Left ventricle myocardium superior (tissue), 1 donor: Measurements from ENCODE around the gene KIZ. TPM values are rescaled to one million over a fixed set of nuclear protein-coding genes. Genes with fewer than 3 reads are reported as not detected.

ENCODE experiments used
- ATAC-seq: fragments of 200-7000 bp; cut with Tn5 transposase; one replicate; pipeline ENCODE4 v1.9.1; 2020; ENCODE audit warnings: mild to moderate bottlenecking, moderate library complexity
- DNase-seq: peaks from one replicate; pipeline ENCODE4 v3.0.0-alpha.2; 2020
- intact Hi-C: fragments of 100-400 bp; cut with micrococcal nuclease; formaldehyde crosslinking; loops from one replicate; pipeline ENCODE4 v1.11.0; 2022
- total RNA-seq: library from RNA; stranded (reverse); fragmentation: NEBNext Ultra II Directional; extraction: Animal tissue kit (Norgen Biotek cat#: 25700); gene quantifications from one replicate; pipeline ENCODE4 v1.2.1, GENCODE V29; 2021
- donor health status: DM: no; HTN: yes; CAD: no; lungs with severe emphysema.

The KIZ gene
- total RNA-seq, 1 donor from 2014 or later: 41.9 TPM

DNA sequence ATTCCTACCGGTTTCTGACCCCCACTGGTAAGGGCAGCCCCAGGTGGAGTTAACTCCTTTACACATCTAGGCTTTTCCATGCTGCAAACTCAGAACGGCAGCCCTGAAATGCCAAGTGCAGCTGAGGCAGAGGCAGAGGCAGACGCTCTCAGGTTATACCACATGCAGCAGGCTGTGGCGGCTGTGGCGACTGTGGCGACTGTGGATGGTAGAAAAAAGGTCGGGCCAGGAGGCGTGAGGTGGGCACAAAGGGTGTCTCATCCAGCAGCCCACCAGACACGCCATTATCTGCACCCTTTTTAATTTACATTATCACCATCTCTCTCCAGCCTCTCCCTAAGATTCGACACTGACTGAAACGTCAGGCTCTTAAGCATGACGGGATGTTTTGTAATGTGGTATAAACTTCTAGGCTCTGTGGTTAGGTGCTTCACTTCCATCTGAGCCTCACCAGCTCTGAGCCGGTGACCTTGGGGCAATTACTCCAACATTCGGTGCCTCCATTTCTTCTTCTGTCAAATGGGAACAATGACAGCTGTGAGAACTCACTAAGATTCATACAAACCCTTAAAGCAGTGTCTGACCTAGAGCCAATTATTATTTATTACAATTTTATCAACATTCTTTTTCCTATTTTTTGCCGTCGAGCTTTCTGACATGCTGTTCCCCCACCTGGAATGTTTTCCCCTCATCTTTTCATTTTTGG is 8.2 kb downstream of the KIZ start:
- DNase-seq (no peak), ATAC-seq (no peak)
- intact Hi-C loops: no loop called here

GRCh38 chr20:21134883-21135493 is 9.1 kb downstream of the KIZ start:
- ATAC-seq (no peak), DNase-seq (no peak)
- intact Hi-C loops: no loop called here

DNA sequence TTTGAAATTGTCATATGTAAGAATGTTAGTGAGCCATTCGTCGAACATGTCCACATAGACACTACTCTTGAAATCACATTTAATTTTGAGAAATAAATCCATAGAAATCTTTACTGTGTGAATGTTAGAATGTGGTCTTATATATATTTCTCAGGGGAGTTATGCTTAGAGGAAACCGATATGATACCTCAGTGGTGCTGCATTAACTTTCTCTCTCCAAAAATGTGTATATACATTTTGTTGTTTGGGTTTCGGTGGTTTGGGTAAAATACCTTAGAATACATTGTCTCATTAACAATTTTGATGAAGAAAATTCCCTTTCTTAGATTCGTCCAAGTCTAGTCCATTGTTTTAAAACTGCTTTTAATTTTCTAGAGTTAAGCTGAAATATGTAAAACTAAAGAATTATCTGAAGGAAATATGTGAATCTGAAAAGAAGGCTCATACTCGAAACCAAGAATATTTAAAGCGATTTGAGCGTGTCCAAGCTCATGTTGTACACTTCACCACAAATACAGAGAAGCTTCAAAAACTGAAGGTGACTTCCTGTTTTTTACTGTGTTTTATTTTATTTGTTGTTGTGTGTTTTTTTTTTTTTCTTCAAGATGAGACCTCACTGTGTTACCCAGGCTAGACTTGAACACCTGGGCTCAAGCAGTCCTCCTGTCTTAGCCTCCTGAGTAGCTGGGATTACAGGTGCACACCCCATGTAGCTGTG is 10.3 kb downstream of the KIZ start:
- intact Hi-C loops: no loop called here
- no peak for ATAC-seq
- DNase-seq: no peak

DNA sequence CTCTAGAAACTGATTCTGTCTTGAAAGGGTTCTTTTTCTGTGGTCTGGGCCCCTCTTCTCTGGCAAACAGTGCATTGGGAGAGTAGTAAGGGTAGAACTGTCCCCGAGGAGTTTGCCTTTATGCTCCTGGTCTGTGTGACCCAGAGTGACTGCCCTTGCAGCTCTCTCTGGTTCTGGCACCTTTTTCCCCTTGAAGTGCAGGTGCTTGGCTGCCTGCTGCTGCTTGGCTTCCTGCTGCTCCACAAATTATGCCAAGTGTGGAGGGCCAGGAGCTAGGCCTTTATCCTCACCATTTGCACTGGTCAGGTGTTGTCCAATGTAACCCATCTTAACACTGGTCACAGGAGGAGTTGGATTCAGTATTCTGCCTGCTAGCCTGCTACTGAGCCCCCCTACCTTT is 11.2 kb downstream of the KIZ start:
- intact Hi-C loops: no loop called here
- ATAC-seq: peak; percentile 86
- DNase-seq: no peak

DNA sequence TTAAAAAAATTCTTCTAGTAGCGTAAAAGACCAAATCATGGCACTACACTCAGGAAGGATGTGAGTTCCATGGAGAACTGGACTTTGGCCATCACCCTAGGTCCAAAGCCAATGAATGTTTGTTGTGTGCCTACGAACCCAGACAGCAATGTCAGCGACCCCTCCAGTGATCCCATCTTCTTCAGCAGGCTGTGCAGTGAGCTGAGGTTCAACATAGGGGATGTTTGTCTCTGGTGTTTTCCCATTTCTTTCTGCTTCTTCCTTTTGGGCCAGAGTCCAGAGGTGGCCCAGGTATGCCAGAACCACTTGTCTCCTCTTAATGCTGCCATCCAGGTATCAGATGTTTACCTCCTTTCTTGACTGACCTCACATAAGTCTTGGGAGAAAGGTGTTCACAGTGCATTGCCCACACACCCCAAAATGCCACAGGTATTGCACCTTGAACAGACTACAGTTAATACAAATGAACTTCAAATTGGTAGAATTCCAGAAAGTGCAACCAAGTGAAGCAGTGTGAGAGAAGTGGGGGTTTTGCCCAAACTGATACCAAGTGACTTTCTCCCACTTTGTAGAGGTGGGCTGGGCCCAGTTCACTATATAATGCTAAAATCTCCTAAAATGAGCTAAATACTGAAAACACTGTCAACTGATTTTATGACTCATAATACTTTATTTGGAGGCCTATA is 14.1 kb downstream of the KIZ start:
- intact Hi-C loops: no loop called here
- no peak for ATAC-seq

DNA sequence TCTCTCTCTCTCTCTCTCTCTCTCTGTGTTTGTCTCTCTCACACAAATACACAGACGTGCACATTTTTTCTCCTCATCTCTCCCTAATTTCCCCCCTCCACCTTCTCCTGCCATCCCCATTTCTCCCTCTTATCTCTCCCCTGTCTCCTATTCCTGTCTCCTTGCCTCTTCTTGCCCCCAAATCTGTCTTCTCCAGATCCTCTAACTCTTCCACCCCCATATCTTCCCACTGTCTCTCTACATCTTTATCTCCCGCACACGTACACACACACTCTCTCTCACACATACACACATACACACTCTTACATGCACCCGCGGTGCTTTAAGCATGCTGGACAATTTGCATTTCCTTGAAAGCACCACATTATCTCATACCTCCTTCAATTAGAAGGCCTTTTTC is 15.9 kb downstream of the KIZ start:
- DNase-seq (no peak), ATAC-seq (no peak)
- intact Hi-C loops: no loop called here

More for the DNA sequence above, 14.1 kb downstream of the KIZ start:
- no peak for DNase-seq

GRCh38 chr20:21143194-21143890 is 17.5 kb downstream of the KIZ start:
- ATAC-seq (no peak), DNase-seq (no peak)
- intact Hi-C loops: no loop called here

DNA sequence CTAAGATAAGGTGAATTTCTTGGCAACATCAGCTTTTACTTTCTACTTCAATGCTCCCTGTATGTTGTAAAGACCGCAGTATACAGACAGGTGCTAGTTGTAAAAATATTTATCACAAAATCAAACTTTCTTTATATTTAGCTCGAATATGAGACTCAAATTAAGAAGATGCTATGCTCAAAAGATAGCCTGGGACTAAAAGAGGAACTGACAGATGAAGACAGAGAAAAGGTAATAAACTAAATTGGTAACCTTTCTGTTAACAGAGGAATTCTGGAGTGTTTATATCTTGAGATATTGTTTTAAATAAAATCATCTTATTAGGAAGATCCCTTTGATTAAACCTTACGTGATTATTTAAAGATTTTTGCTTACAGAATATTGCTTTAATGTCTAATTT is 19.5 kb downstream of the KIZ start:
- no peak for DNase-seq
- ATAC-seq: no peak
- intact Hi-C loops: no loop called here

DNA sequence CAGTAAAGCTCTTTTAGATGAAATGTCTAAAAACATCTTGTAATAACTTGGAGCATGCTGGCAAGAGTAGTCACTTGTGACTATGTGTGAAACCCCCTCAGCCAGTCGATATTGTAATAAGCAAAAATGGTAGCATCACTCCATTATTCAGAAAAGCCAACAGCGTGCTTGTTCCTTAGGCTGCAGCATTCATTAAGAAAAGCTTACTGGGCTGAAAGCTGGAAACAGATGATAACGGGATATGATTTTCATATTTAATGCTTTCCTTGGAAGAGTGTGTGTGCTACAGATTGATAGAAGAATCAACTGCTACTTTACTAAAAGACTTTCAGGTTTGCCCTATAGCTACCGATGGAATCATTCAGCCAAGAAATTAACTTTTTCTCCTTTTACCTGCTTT is 20.3 kb downstream of the KIZ start:
- intact Hi-C loops: no loop called here
- no peak for ATAC-seq
- DNase-seq: no peak

- DNase-seq (no peak), ATAC-seq (no peak)
- intact Hi-C loops: no loop called here
Measured at GRCh38 chr20:21147593-21147992, 21.7 kb downstream of the KIZ start.

DNA sequence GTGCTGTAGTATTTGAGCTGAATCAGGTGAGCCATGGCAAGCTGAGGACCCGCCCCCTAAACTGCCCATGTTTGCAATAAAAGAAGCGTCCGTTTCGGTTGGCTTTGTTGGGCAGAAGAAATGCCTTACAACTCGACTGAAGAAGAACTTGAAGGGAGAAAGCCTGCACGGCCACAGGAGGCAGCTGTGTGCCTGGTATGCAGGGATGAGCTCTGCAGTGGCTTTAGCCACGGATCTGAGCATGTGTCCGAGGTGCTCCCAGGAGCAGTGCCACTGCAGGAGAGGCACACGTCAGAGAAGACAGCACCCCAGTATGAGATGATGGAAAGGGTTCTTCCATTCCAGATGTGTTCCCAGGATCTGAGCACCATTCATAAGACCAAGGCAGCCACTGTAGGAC is 23.5 kb downstream of the KIZ start:
- intact Hi-C loops: no loop called here
- DNase-seq: no peak
- no peak for ATAC-seq

- DNase-seq (no peak), ATAC-seq (peak; percentile 47)
- intact Hi-C loops: no loop called here
Measured at GRCh38 chr20:21151791-21152190, 25.9 kb downstream of the KIZ start.

GRCh38 chr20:21154692-21155091 is 28.8 kb downstream of the KIZ start:
- intact Hi-C loops: no loop called here
- no peak for ATAC-seq
- DNase-seq: no peak

DNA sequence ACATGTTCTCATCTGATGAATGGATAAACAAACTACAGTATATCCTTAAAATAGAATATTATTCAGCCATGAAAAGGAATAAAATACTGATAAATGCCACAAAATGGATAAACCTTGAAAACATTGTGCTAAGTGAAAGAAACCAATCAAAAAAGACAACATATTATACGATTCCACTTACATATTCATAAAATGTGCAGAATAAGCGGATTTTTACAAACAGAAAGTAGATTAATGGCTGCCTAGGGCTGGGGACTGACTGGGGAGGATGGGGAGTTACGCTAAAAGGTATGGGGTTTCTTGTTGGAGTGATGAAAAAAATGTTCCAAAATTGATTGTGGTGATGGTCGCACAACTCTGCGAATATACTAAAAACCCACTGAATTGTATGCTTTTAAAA is 29.4 kb downstream of the KIZ start:
- no peak for DNase-seq
- ATAC-seq: no peak
- intact Hi-C loops: no loop called here

- ATAC-seq (no peak), DNase-seq (no peak)
- intact Hi-C loops: no loop called here
Measured at GRCh38 chr20:21156266-21156665, 30.4 kb downstream of the KIZ start.

- DNase-seq (no peak), ATAC-seq (no peak)
- intact Hi-C loops: no loop called here
Measured at GRCh38 chr20:21157006-21157405, 31.1 kb downstream of the KIZ start.

DNA sequence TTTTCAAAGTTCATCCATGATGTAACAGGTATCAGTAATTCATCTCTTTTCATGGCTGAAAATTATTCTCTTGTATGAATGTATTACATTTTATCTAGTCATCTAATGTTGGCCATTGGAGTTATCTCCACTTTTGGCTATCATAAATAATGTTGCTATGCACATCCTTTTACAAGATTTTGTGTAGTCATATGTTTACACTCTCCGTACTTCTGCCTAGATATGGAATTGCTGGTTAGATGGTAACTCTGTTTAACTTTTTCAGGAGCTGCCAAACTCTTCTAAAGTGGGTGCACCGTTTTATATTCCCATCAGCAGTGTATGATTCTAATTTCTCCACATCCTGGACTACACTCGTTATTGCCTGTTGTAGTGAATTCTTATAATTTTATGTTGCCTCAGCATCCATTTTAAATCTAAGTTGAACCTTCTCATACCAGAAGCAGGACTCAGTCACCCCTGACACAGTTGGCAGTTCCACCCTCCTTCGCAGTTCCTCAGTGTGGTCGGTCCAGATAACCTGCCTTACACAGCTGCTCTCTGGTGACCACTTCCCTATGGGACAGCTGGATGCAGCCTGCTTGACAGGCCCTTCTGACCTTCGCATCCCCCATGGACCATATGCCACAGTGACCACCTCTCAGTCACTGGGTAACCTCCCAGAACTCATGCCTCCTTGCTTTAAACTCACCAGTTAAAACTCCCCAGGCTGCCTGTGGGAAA is 33.9 kb downstream of the KIZ start:
- intact Hi-C loops: no loop called here

DNA sequence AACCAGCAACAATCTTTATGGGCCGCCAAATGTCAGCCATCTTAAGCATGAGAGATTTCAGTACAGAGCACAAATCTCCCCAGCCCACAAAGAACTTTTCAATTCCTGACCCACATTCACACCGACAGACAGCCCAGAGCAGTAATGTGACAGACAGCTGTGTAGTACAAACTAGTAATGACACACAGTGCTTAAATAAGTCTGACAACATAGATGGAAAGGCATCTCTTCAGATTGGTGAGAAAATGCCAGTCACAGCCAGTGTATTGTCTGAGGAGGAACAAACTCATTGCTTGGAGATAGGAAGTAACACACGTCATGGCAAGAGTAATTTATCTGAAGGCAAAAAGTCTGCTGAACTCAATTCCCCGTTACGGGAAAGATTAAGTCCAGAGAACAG is 36.0 kb downstream of the KIZ start:
- intact Hi-C loops: no loop called here
- DNase-seq: no peak
- no peak for ATAC-seq

More for the DNA sequence above, 33.9 kb downstream of the KIZ start:
- DNase-seq (no peak), ATAC-seq (no peak)

- DNase-seq (no peak), ATAC-seq (no peak)
- intact Hi-C loops: no loop called here
Measured at GRCh38 chr20:21162631-21163030, 36.7 kb downstream of the KIZ start.
